Ishikawa (cell line): ENCODE data around the gene KARS1.

Source experiments
- CEBPB ChIP-seq: IDR thresholded peaks from 2 replicates; pipeline ENCODE4 v1.6.1; 2012
- CREB1 ChIP-seq: IDR thresholded peaks from 2 replicates; pipeline ENCODE4 v1.6.1; 2012; ENCODE audit warnings: low read depth
- EGR1 ChIP-seq: IDR thresholded peaks from 2 replicates; pipeline ENCODE4 v1.6.1; 2012
- EP300 ChIP-seq: IDR thresholded peaks from 2 replicates; pipeline ENCODE4 v1.6.1; 2012; ENCODE audit warnings: borderline replicate concordance
- FOXM1 ChIP-seq: IDR thresholded peaks from 2 replicates; pipeline ENCODE4 v1.6.1; 2012; ENCODE audit warnings: low read depth, borderline replicate concordance
- NFIC ChIP-seq: IDR thresholded peaks from 2 replicates; pipeline ENCODE4 v1.6.1; 2012
- RAD21 ChIP-seq: IDR thresholded peaks from 2 replicates; pipeline ENCODE4 v1.6.1; 2012; ENCODE audit warnings: low read depth
- TAF1 ChIP-seq: IDR thresholded peaks from 2 replicates; pipeline ENCODE4 v1.6.1; 2012; ENCODE audit warnings: low read depth, mild to moderate bottlenecking
- TCF12 ChIP-seq: IDR thresholded peaks from 2 replicates; pipeline ENCODE4 v1.6.1; 2012; ENCODE audit warnings: low read depth
- TEAD4 ChIP-seq: IDR thresholded peaks from 2 replicates; pipeline ENCODE4 v1.6.1; 2012
- YY1 ChIP-seq: IDR thresholded peaks from 2 replicates; pipeline ENCODE4 v1.6.1; 2012; ENCODE audit warnings: low read depth
- ZBTB7A ChIP-seq: IDR thresholded peaks from 2 replicates; pipeline ENCODE4 v1.6.1; 2012; ENCODE audit warnings: low read depth
- TF ChIP-seq, protein P1 (sequence below): IDR thresholded peaks from 2 replicates; pipeline ENCODE4 v1.6.1; 2012; ENCODE audit warnings: low read depth, mild to moderate bottlenecking
- TF ChIP-seq, protein P2 (sequence below): IDR thresholded peaks from 2 replicates; pipeline ENCODE4 v1.6.1; 2012
- TF ChIP-seq, protein P3 (sequence below): IDR thresholded peaks from 2 replicates; pipeline ENCODE4 v1.6.1; 2012

KARS1 gene

DNA sequence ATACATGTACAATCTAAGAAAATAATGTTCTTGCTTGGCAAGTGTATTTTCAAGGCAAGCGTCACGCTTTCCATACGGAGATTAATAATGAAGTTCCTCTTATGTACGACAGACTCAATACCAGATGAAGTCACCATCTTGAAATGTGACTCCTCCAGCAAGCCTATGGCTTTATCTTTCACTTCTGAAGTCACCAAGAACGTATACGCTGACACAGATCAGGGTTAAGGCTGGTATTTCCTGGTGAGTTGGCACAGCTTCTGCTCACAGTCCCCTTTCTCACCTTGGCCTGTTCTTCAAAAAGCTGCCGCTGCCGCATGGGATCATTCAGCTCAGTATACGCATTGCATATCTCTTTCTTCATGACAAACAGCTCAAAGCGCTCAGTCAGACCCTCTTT, 18.3 kb downstream of the KARS1 start:
- TF ChIP-seq CEBPB, result no peak
- TF ChIP-seq YY1, result no peak
- TF ChIP-seq TCF12, result no peak
- TF ChIP-seq, protein P1, sequence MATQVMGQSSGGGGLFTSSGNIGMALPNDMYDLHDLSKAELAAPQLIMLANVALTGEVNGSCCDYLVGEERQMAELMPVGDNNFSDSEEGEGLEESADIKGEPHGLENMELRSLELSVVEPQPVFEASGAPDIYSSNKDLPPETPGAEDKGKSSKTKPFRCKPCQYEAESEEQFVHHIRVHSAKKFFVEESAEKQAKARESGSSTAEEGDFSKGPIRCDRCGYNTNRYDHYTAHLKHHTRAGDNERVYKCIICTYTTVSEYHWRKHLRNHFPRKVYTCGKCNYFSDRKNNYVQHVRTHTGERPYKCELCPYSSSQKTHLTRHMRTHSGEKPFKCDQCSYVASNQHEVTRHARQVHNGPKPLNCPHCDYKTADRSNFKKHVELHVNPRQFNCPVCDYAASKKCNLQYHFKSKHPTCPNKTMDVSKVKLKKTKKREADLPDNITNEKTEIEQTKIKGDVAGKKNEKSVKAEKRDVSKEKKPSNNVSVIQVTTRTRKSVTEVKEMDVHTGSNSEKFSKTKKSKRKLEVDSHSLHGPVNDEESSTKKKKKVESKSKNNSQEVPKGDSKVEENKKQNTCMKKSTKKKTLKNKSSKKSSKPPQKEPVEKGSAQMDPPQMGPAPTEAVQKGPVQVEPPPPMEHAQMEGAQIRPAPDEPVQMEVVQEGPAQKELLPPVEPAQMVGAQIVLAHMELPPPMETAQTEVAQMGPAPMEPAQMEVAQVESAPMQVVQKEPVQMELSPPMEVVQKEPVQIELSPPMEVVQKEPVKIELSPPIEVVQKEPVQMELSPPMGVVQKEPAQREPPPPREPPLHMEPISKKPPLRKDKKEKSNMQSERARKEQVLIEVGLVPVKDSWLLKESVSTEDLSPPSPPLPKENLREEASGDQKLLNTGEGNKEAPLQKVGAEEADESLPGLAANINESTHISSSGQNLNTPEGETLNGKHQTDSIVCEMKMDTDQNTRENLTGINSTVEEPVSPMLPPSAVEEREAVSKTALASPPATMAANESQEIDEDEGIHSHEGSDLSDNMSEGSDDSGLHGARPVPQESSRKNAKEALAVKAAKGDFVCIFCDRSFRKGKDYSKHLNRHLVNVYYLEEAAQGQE, result no peak
- no peak for TF ChIP-seq FOXM1
- TF ChIP-seq, protein P2, sequence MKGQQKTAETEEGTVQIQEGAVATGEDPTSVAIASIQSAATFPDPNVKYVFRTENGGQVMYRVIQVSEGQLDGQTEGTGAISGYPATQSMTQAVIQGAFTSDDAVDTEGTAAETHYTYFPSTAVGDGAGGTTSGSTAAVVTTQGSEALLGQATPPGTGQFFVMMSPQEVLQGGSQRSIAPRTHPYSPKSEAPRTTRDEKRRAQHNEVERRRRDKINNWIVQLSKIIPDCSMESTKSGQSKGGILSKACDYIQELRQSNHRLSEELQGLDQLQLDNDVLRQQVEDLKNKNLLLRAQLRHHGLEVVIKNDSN, result no peak
- TF ChIP-seq NFIC, result no peak
- no peak for TF ChIP-seq TAF1
- TF ChIP-seq TEAD4, result no peak

DNA sequence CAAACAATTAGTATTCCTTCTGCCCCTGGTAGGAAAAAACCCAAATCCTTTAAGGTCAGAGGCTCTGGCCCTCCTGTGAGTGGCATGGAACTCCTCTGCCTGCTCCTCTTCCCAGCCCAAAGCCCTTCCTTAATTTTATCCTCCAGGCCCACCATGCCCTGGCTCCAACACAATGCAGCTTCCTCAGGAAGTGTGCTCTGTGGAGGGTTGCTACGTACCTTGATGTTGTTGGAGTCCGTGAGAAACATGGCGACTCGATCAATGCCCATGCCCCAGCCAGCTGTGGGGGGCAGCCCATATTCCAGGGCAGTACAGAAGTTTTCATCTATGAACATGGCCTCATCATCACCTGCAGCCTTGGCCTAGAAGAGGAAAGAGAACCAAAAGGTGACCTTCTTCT, 19.1 kb downstream of the KARS1 start:
- TF ChIP-seq, protein P2, result no peak
- TF ChIP-seq ZBTB7A, result no peak
- TF ChIP-seq TEAD4, result no peak
- TF ChIP-seq TCF12, result no peak
- no peak for TF ChIP-seq CEBPB
- TF ChIP-seq, protein P3, sequence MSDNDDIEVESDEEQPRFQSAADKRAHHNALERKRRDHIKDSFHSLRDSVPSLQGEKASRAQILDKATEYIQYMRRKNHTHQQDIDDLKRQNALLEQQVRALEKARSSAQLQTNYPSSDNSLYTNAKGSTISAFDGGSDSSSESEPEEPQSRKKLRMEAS, result no peak
- no peak for TF ChIP-seq CREB1
- no peak for TF ChIP-seq EP300
- no peak for TF ChIP-seq FOXM1

DNA sequence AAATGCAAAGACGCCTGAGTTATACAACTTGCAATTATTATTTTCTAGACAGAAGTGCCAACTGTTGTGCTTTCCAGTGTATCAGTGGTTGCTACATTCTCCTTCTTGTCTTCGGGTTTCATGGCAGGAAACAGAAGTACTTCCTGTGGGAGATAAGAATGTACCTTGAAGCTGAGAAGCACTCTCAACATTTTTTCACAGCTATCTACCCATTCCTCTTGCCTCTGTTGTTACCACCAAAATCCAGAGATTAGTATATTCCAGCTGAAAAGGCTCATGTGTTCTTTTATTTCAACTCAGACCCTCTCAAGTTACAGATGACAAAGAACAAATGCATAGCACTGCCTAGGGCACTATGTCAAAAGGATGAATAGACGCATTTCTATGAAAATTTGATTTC, 19.6 kb downstream of the KARS1 start:
- TF ChIP-seq, protein P1, result no peak
- no peak for TF ChIP-seq CREB1
- no peak for TF ChIP-seq ZBTB7A
- no peak for TF ChIP-seq EP300
- TF ChIP-seq NFIC, result no peak
- TF ChIP-seq EGR1, result no peak
- TF ChIP-seq, protein P2, result no peak
- no peak for TF ChIP-seq YY1
- TF ChIP-seq CEBPB, result no peak

DNA sequence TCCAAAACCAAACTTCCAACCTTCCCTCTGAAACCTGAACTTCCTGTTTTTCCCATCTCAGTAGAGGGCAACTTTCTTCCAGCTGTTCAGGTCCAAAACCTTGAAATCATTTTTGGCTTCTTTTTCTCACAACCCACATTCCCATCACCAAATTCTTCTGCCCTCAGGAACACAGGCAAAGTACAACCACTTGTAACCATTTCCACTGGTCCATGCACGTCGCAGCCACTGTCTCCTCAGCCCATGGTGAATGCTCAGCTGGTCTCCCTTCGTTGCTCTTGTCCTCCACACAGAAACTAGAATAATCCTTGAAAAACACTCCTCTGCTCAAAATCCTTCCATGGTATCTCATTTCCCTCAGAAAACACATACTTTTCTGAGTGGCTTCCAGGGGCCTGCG, 20.7 kb downstream of the KARS1 start:
- TF ChIP-seq TAF1 (no peak), EP300 (no peak), CEBPB (no peak), FOXM1 (no peak), RAD21 (no peak), NFIC (no peak)
- TF ChIP-seq, protein P1, result no peak
- TF ChIP-seq, protein P3, result no peak
- TF ChIP-seq, protein P2, result no peak
